ENCODE results near the gene PLPP3.

- TF ChIP-seq GATA3 (IDR thresholded peaks at IDR 0.05; ENCODE audit: low read depth, low read length) (no peak), GATA2 (IDR thresholded peaks at IDR 0.05; ENCODE audit: low read depth, low read length) (no peak)
Observed at GRCh38 chr1:56572334-56573050, 6.9 kb downstream of the PLPP3 start.
